Measurements from ENCODE around the gene SAG. TPM values are rescaled to one million over a fixed set of nuclear protein-coding genes. Genes with fewer than 3 reads are reported as not detected.

The SAG gene
- total and polyA plus RNA-seq, 2 of the 13 experiments (the other 11 are each of a cell fraction or from before 2014, with no cell fraction given): not detected

DNA sequence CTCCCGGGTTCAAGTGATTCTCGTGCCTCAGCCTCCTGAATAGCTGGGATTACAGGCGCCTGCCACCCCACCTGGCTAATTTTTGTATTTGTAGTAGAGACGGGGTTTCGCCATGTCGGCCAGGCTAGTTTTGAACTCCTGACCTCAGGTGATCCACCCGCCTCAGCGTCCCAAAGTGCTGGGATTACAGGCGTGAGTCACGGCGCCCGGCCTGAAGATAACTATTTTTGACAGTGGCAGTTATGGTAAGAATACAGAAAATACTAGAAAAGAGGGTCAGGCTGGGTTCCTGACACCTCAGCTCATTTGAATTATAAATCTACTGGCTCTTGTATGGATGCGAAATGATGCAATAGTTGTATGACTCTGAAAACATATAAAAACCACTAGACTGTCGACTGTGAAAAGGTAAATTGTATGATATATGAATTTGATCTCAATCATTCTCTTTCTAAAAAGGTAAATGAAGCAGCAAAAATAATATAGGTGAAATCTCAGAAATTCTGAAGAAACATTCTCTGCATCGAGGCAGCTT is 35.6 kb downstream of the SAG start:
- no peaks in the 10 kb centered on the region for H3K9me3 ChIP-seq (ENCODE audit: low read length)
- H3K27me3 ChIP-seq (ENCODE audit: control insufficient read depth in 1 of 2, insufficient read depth in 2 of 2, low read length in 2 of 2): no peaks in the 10 kb centered on the region; a peak in 2 of 5 replicates
- H3K4me1 ChIP-seq (ENCODE audit: insufficient read depth, low read length): peaks cover 69% of the 10 kb centered on the region
- no peaks in the 10 kb centered on the region for H3K79me2 ChIP-seq (ENCODE audit: insufficient read depth, low read length)
- intact Hi-C loops (cut with micrococcal nuclease; ENCODE audit: unreplicated experiment): no loop called here
- in situ Hi-C loops (cut with HindIII; ENCODE audit: extremely low pct_ligation_motif_present, low pct_unique_long_range_greater_than_20kb): no loop called here
- DNase-seq (ENCODE audit: low spot score) (no peak), ATAC-seq (no peak), FAIRE-seq (no peak)
- WGBS (ENCODE audit: low lambda C conversion rate): 43% methylated on average over 15 of the region's 15 CpGs
- no peaks in the 10 kb centered on the region for H3K36me3 ChIP-seq (replicated peaks in 1 of 2; ENCODE audit: control insufficient read depth in 1 of 2, insufficient read depth in 2 of 2, low read length in 2 of 2)
- no peak overlapping the region for H3K4me3 ChIP-seq (replicated peaks in 1 of 3; ENCODE audit: insufficient read depth in 1 of 3, low read depth in 2 of 3, low read length in 3 of 3)
- peak; percentile 42; the same call in 1 of the 2 replicates for TF ChIP-seq ATF7 (IDR thresholded peaks at IDR 0.05)
- no peak for TF ChIP-seq ATF7 (CRISPR knock-in tag; IDR thresholded peaks at IDR 0.05)
- TF ChIP-seq CEBPB (IDR thresholded peaks at IDR 0.05; ENCODE audit: borderline replicate concordance, low read depth, low read length): peak; percentile 61; the same call in 1 of the 2 replicates
- no peak for TF ChIP-seq CHD4 (IDR thresholded peaks at IDR 0.05; ENCODE audit: borderline replicate concordance, low read length)
- BruUV-seq (replicated peaks): no TSS peak
- ChIA-PET POLR2A (no interaction called here), CTCF (ENCODE audit: low intra/inter-chr PET ratio, low total read pairs) (no interaction called here)
- no peak overlapping the region for H2AFZ ChIP-seq (ENCODE audit: low read length)
- H4K20me1 ChIP-seq (ENCODE audit: insufficient read depth, low read length): no peaks in the 10 kb centered on the region
- H3K9ac ChIP-seq (ENCODE audit: insufficient read depth, low read depth, low read length): no peak overlapping the region
- no peak overlapping the region for H3K4me2 ChIP-seq (ENCODE audit: low read depth, low read length)
- H3K27ac ChIP-seq (ENCODE audit: extremely low read length, insufficient read depth, low read length): no peak overlapping the region

DNA sequence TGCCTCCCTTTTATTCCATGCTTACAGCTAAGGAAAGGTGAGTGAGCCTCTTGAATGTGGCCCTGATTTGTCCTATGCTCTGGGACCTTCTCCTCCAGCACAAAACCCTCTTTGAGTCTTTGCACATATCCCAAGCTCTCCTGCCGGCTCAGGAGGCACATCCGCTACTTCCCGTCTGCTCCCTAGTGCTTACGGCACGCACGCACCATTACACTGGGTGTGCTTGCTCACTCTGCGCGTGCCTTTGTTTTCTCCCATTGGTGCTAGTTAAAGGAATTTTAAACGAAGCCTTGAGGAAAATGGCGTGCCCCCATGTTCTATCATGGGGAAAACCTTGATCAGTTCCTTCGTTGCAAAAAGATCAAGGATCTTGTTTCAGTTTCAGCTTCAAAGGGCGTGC is 38.8 kb downstream of the SAG start:
- Histone ChIP-seq H3K79me2 (ENCODE audit: insufficient read depth, low read length) (no peaks in the 10 kb centered on the region), H4K20me1 (ENCODE audit: insufficient read depth, low read length) (no peaks in the 10 kb centered on the region), H3K4me2 (ENCODE audit: low read depth, low read length) (peak overlapping the region; percentile 56; the same call in 1 of the 2 replicates), H3K9me3 (ENCODE audit: low read length) (no peaks in the 10 kb centered on the region), H2AFZ (ENCODE audit: low read length) (no peak overlapping the region), H3K27ac (ENCODE audit: extremely low read length, insufficient read depth, low read length) (no peak overlapping the region), H3K27me3 (ENCODE audit: control insufficient read depth in 1 of 2, insufficient read depth in 2 of 2, low read length in 2 of 2) (no peaks in the 10 kb centered on the region), H3K4me3 (replicated peaks in 1 of 3; ENCODE audit: insufficient read depth in 1 of 3, low read depth in 2 of 3, low read length in 3 of 3) (no peak overlapping the region), H3K9ac (ENCODE audit: insufficient read depth, low read depth, low read length) (no peak overlapping the region), H3K36me3 (replicated peaks in 1 of 2; ENCODE audit: control insufficient read depth in 1 of 2, insufficient read depth in 2 of 2, low read length in 2 of 2) (no peaks in the 10 kb centered on the region), H3K4me1 (ENCODE audit: insufficient read depth, low read length) (peaks cover 85% of the 10 kb centered on the region)
- FAIRE-seq: no peak
- intact Hi-C loops (cut with micrococcal nuclease; ENCODE audit: unreplicated experiment): no loop called here
- TF ChIP-seq ZBTB38 (CRISPR knock-in tag; IDR thresholded peaks at IDR 0.05): peak; percentile 56; the same call in 1 of the 2 replicates
- no peak for TF ChIP-seq RELA (CRISPR knock-in tag; IDR thresholded peaks at IDR 0.05)
- TF ChIP-seq, protein P1, sequence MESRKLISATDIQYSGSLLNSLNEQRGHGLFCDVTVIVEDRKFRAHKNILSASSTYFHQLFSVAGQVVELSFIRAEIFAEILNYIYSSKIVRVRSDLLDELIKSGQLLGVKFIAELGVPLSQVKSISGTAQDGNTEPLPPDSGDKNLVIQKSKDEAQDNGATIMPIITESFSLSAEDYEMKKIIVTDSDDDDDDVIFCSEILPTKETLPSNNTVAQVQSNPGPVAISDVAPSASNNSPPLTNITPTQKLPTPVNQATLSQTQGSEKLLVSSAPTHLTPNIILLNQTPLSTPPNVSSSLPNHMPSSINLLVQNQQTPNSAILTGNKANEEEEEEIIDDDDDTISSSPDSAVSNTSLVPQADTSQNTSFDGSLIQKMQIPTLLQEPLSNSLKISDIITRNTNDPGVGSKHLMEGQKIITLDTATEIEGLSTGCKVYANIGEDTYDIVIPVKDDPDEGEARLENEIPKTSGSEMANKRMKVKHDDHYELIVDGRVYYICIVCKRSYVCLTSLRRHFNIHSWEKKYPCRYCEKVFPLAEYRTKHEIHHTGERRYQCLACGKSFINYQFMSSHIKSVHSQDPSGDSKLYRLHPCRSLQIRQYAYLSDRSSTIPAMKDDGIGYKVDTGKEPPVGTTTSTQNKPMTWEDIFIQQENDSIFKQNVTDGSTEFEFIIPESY (CRISPR knock-in tag; IDR thresholded peaks at IDR 0.05): peak; percentile 97
- ChIA-PET POLR2A (no interaction called here), CTCF (ENCODE audit: low intra/inter-chr PET ratio, low total read pairs) (no interaction called here)
- ATAC-seq: no peak
- no TSS peak for BruUV-seq (replicated peaks)
- in situ Hi-C loops (cut with HindIII; ENCODE audit: extremely low pct_ligation_motif_present, low pct_unique_long_range_greater_than_20kb): no loop called here
- 93% methylated on average over 12 of the region's 12 CpGs for WGBS (ENCODE audit: low lambda C conversion rate)
- no peak for DNase-seq (ENCODE audit: low spot score)
